ENCODE data around the gene RPTOR. TPM values are rescaled to one million over a fixed set of nuclear protein-coding genes. Genes with fewer than 3 reads are reported as not detected.
A peak's percentile ranks its signal among the peaks of the same experiment; 100 is the strongest.

The RPTOR gene
- total RNA-seq, 4 donors from 2014 or later: 19.0 to 48.3 (median 27.3) TPM

DNA sequence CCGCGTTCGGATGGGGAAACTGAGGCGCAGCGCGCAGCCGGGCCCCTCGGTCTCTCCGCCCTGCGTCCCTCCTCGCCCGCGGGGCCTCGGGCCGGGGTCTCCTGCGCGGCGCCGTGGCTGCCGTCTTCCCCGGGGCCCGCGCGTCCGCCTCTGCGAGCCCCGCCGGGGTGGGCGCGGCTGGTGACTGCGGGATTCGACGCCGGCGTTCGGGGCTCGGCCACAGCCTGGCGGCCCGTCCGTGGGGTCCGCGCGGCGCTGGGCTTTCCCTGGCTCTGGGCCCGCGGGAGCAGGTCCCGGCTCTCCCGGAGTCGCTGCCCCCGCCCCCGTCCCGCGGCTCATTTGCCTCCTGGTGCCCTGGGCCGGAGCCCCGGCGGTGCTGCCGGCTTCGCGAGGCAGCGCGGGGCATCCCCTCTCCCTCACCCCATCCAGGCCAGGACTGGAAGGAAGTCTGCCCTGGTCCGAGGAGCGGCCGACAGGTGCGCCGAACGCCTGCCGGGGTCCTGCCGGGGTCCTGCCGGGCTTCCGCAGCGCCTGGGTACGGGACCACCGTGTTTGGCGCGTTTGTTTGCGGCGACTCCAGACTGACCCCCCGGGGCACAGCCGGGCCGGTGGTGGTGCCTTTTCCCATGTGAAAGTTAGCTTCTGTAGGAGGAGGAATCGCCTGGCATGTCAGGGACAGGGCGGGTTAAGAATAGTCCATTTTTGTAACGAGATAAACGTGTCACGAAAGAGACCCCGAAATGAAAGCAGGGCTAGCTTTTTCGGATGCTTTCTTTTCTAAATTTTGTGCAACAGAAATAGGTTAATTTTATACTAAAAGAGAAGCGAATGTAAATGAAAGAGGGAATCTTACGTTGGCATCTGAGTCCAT lies 447.7 kb downstream of the RPTOR start:
- TF ChIP-seq, protein P1, sequence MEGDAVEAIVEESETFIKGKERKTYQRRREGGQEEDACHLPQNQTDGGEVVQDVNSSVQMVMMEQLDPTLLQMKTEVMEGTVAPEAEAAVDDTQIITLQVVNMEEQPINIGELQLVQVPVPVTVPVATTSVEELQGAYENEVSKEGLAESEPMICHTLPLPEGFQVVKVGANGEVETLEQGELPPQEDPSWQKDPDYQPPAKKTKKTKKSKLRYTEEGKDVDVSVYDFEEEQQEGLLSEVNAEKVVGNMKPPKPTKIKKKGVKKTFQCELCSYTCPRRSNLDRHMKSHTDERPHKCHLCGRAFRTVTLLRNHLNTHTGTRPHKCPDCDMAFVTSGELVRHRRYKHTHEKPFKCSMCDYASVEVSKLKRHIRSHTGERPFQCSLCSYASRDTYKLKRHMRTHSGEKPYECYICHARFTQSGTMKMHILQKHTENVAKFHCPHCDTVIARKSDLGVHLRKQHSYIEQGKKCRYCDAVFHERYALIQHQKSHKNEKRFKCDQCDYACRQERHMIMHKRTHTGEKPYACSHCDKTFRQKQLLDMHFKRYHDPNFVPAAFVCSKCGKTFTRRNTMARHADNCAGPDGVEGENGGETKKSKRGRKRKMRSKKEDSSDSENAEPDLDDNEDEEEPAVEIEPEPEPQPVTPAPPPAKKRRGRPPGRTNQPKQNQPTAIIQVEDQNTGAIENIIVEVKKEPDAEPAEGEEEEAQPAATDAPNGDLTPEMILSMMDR (IDR thresholded peaks at IDR 0.05): no peak
- TF ChIP-seq POLR2A (IDR thresholded peaks at IDR 0.05): no peak
- no peak for DNase-seq
- Histone ChIP-seq H3K27me3 (no peaks in the 10 kb centered on the region), H3K4me1 (no peaks in the 10 kb centered on the region), H3K27ac (peak overlapping the region; percentile 74 to 80), H3K36me3 (no peaks in the 10 kb centered on the region), H3K4me3 (peak overlapping the region; percentile 63 to 97), H3K9me3 (no peaks in the 10 kb centered on the region)
- intact Hi-C loops (cut with DNase I; ENCODE audit: low total_unique reads): no loop called here

DNA sequence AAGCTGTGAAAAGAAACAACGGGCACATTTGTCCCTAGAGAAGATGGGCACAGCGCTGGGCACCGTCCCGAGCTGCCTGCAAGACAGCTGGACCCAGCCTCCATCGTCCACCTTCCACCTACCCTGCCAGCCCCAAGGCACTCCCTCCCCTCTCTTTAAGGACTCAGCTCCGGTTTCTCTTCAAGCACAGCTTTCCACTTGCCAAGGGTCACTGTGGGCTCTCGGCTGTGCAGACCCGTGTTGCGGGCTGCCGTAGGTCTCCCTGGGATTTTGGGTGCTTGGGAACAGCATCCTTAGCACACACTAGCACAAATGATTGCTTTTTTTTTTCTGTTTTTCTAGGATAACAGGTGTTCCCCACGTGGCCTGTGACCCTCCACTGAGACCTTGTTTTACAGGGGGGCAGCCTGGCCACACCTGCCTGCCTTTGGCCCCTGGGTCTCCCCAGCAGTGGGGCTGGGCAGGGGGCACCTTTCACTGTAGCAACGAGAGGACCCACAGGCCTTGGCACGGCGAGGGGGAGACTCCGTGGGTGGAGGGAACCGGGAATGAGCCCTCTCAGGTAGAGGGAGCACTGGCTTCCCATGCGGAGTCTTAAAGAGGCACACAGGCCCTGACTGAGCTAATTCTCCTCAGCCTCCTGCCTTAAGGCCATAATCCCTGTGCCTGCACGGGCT lies 448.4 kb downstream of the RPTOR start:
- Histone ChIP-seq H3K4me1 (no peaks in the 10 kb centered on the region), H3K36me3 (no peaks in the 10 kb centered on the region), H3K4me3 (peak overlapping the region in 1 of 2 donors; percentile 97), H3K27ac (no peak overlapping the region), H3K27me3 (no peaks in the 10 kb centered on the region), H3K9me3 (no peaks in the 10 kb centered on the region)
- intact Hi-C loops (cut with DNase I; ENCODE audit: low total_unique reads): no loop called here
- DNase-seq: no peak
- no peak for TF ChIP-seq POLR2A (IDR thresholded peaks at IDR 0.05)
- TF ChIP-seq, protein P1 (IDR thresholded peaks at IDR 0.05): no peak

DNA sequence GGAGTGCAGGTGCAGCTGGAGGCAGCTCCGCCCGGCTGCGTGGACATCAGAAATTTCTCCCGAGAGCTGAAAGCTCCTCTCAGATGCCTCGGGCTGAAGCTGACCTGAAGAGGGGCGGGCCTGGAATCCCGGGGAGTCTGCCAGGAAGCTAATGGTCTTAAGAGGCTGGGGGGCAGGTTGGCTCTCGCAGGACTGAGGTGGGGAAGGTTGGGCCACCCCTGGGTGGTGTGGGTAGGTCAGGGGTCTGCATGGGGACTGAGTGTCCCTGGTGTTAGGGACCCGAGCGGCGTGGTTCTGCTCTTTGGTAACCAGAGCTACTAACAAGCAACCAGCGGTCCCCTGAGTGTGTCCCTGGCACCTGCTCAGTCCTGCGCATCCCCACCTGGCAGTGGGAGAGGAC lies 450.5 kb downstream of the RPTOR start:
- DNase-seq: no peak
- intact Hi-C loops (cut with DNase I; ENCODE audit: low total_unique reads): no loop called here
- Histone ChIP-seq H3K27ac (no peak overlapping the region), H3K36me3 (no peaks in the 10 kb centered on the region), H3K9me3 (no peaks in the 10 kb centered on the region), H3K4me3 (no peak overlapping the region), H3K27me3 (no peaks in the 10 kb centered on the region), H3K4me1 (no peaks in the 10 kb centered on the region)
- TF ChIP-seq, protein P1 (IDR thresholded peaks at IDR 0.05): no peak
- TF ChIP-seq POLR2A (IDR thresholded peaks at IDR 0.05): no peak

DNA sequence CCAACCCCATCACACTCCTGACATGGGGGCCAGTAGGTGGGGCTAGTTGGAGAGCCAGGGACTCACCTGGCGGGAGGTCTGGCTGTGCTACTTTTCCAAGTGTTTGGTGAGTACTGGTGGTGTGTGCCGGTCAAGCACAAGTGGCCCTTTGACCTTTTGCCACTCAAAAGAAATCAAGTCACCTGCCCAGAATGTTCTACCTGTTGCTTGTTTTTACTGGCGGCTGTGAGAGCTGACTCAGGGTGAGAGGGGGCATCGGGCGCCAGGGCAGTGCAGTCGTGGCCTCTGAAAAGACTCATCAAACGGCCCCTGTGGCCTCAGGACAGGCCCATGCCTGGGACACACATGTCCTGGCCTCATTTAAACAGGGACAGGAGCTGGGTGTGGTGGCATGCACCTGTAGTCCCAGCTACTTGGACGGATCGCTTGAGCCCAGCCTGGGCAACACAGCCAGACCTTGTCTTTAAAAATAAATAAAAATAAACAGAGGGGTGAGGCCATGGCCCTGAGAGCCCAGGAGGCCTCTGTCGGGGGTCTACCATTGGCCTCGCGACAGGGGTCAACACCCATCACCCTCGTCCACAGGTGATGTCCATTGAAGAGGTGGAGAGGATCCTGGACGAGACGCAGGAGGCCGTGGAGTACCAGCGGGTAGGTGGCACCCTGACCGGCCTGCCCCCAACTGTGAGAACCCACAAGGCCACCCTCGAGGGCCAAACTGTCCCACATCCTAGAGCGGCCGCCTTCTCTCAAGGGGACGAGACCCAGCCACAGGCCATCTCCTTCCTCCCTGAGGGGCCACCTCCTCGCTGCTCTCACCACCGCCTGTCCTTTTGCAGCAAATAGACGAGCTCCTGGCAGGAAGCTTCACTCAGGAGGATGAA lies 452.0 kb downstream of the RPTOR start:
- TF ChIP-seq, protein P1 (IDR thresholded peaks at IDR 0.05): no peak
- no peak for TF ChIP-seq POLR2A (IDR thresholded peaks at IDR 0.05)
- DNase-seq: no peak
- Histone ChIP-seq H3K36me3 (no peaks in the 10 kb centered on the region), H3K4me3 (no peak overlapping the region), H3K4me1 (no peaks in the 10 kb centered on the region), H3K27ac (no peak overlapping the region), H3K27me3 (no peaks in the 10 kb centered on the region), H3K9me3 (no peaks in the 10 kb centered on the region)
- intact Hi-C loops (cut with DNase I; ENCODE audit: low total_unique reads): no loop called here
